Tibial nerve (tissue), 4 donors: ENCODE results near the gene NMNAT3. TPM values are rescaled to one million over a fixed set of nuclear protein-coding genes. Genes with fewer than 3 reads are reported as not detected.
"Not testable (repeated sequence)": the region's sequence is repeated elsewhere in the genome, so short reads cannot be mapped to it uniquely, and the experiment has no call there.

Source experiments
- DNase-seq, 2 donors: peaks; one replicate each; pipeline ENCODE4 v3.0.0-alpha.2; 2019; ENCODE audit warnings: low spot score in 2 of 2
- H3K27ac ChIP-seq, 4 donors: fragments of 200-600 bp; sonication (generic) in 3 of 4; one replicate each; pipeline ENCODE4 v1.5.1; 2017 to 2019; ENCODE audit warnings: mild to moderate bottlenecking in 1 of 4
- H3K27me3 ChIP-seq, 2 donors: fragments of 200-600 bp; sonication (generic) in 1 of 2; one replicate each; pipeline versions ENCODE4 v1.5.1 to v1.6.0; 2017 to 2019
- H3K36me3 ChIP-seq, 3 donors: fragments of 200-600 bp; sonication (generic); one replicate each; pipeline ENCODE4 v1.5.1; 2018 to 2019
- H3K4me1 ChIP-seq, 4 donors: fragments of 200-600 bp; sonication (generic) in 3 of 4; one replicate each; pipeline ENCODE4 v1.5.1; 2017 to 2019
- H3K4me3 ChIP-seq, 4 donors: fragments of 200-600 bp; sonication (generic) in 3 of 4; one replicate each; pipeline ENCODE4 v1.5.1; 2017 to 2019; ENCODE audit warnings: mild to moderate bottlenecking in 1 of 4, moderate library complexity in 1 of 4
- H3K9me3 ChIP-seq, 4 donors: fragments of 200-600 bp; sonication (generic) in 3 of 4; one replicate each; pipeline ENCODE4 v1.5.1; 2017 to 2019
- CTCF ChIP-seq, 5 experiments: fragments of 200-600 bp in 3 of 5; fragments of 450-650 bp in 2 of 5; sonication (generic) in 3 of 5; IDR thresholded peaks; one replicate each; pipeline ENCODE4 v1.5.1; 2016 to 2019; ENCODE audit warnings: antibody characterized with exemption in 5 of 5, mild to moderate bottlenecking in 3 of 5, moderate library complexity in 2 of 5
- EP300 ChIP-seq, 2 donors: sonication (generic); formaldehyde crosslinking; IDR thresholded peaks; one replicate each; pipeline ENCODE4 v1.6.1; 2017; ENCODE audit warnings: antibody characterized with exemption in 2 of 2, mild to moderate bottlenecking in 1 of 2
- POLR2A ChIP-seq, 2 donors: fragments of 450-650 bp; IDR thresholded peaks; one replicate each; pipeline ENCODE4 v1.6.1; 2017; ENCODE audit warnings: antibody characterized with exemption in 2 of 2, mild to moderate bottlenecking in 2 of 2, moderate library complexity in 2 of 2
- WGBS, 2 donors: methylation state at CpG; one replicate each; pipeline ENCODE4 v1.1.5; 2018; 5-methylcytosine and 5-hydroxymethylcytosine counted together
- total RNA-seq, 4 donors: library from RNA; depleted of rRNA; stranded (reverse); fragments of >200 nt; gene quantifications; one replicate each; pipeline ENCODE4 v1.1.0, GENCODE V29; 2016

Gene NMNAT3
- total RNA-seq, 4 donors from 2014 or later = 11.0 to 19.4 (median 12.1) TPM

- DNase-seq = no peak
- Histone ChIP-seq H3K36me3 (no peaks in the 10 kb centered on the region), H3K27ac (no peak overlapping the region), H3K4me3 (no peak overlapping the region), H3K9me3 (no peaks in the 10 kb centered on the region), H3K4me1 (no peaks in the 10 kb centered on the region), H3K27me3 (no peaks in the 10 kb centered on the region)
- TF ChIP-seq CTCF (IDR thresholded peaks at IDR 0.05) = no peak
- TF ChIP-seq EP300 (IDR thresholded peaks at IDR 0.05) = no peak
- no peak for TF ChIP-seq POLR2A (IDR thresholded peaks at IDR 0.05)
- WGBS, 2 donors = 84 to 87% methylated on average over 4 of the region's 4 CpGs
Measured at GRCh38 chr3:139588450-139588849, 89.3 kb downstream of the NMNAT3 start.

GRCh38 chr3:139587797-139588196 is 90.0 kb downstream of the NMNAT3 start:
- no peak for DNase-seq
- H3K27ac ChIP-seq = no peak overlapping the region
- no peaks in the 10 kb centered on the region for H3K9me3 ChIP-seq
- TF ChIP-seq POLR2A (IDR thresholded peaks at IDR 0.05) = no peak
- TF ChIP-seq EP300 (IDR thresholded peaks at IDR 0.05) = no peak
- no peak for TF ChIP-seq CTCF (IDR thresholded peaks at IDR 0.05)
- H3K4me1 ChIP-seq = no peaks in the 10 kb centered on the region
- no peaks in the 10 kb centered on the region for H3K27me3 ChIP-seq
- H3K36me3 ChIP-seq = no peaks in the 10 kb centered on the region
- H3K4me3 ChIP-seq = no peak overlapping the region

GRCh38 chr3:139586420-139587017 is 91.3 kb downstream of the NMNAT3 start:
- H3K27ac ChIP-seq = no peak overlapping the region
- no peaks in the 10 kb centered on the region for H3K4me1 ChIP-seq
- H3K4me3 ChIP-seq = no peak overlapping the region
- no peaks in the 10 kb centered on the region for H3K27me3 ChIP-seq
- H3K9me3 ChIP-seq = no peaks in the 10 kb centered on the region
- WGBS, 2 donors = 53 to 58% methylated on average over 1 of the region's 1 CpG
- no peaks in the 10 kb centered on the region for H3K36me3 ChIP-seq
- DNase-seq = no peak
- no peak for TF ChIP-seq EP300 (IDR thresholded peaks at IDR 0.05)
- no peak for TF ChIP-seq POLR2A (IDR thresholded peaks at IDR 0.05)
- no peak for TF ChIP-seq CTCF (IDR thresholded peaks at IDR 0.05)

- no peaks in the 10 kb centered on the region for H3K4me1 ChIP-seq
- 59 to 71% methylated on average over 4 of the region's 4 CpGs for WGBS, 2 donors
Measured at GRCh38 chr3:139585820-139586219, 92.0 kb downstream of the NMNAT3 start.

GRCh38 chr3:139583651-139584050 is 94.1 kb downstream of the NMNAT3 start:
- not testable (repeated sequence) for H3K4me1 ChIP-seq, H3K9me3 ChIP-seq, H3K27me3 ChIP-seq, H3K4me3 ChIP-seq, DNase-seq, H3K27ac ChIP-seq
- peaks cover 0 to 14% (median 0%) of the 10 kb centered on the region in 3 donors for H3K36me3 ChIP-seq
- WGBS, 2 donors = 95 to 96% methylated on average over 12 of the region's 12 CpGs

More at GRCh38 chr3:139585820-139586219, 92.0 kb downstream of the NMNAT3 start:
- Histone ChIP-seq H3K36me3 (no peaks in the 10 kb centered on the region), H3K9me3 (no peaks in the 10 kb centered on the region), H3K27me3 (no peaks in the 10 kb centered on the region), H3K27ac (no peak overlapping the region), H3K4me3 (no peak overlapping the region)
- TF ChIP-seq CTCF (IDR thresholded peaks at IDR 0.05) = no peak
- TF ChIP-seq EP300 (IDR thresholded peaks at IDR 0.05) = no peak
- TF ChIP-seq POLR2A (IDR thresholded peaks at IDR 0.05) = no peak
- DNase-seq = no peak

GRCh38 chr3:139578783-139579182 is 99.0 kb downstream of the NMNAT3 start:
- Histone ChIP-seq H3K9me3 (no peaks in the 10 kb centered on the region), H3K4me3 (no peak overlapping the region), H3K27ac (no peak overlapping the region), H3K4me1 (peaks cover 0 to 5% (median under 1%) of the 10 kb centered on the region in 4 donors), H3K36me3 (peaks cover 0 to 36% (median 0%) of the 10 kb centered on the region in 3 donors), H3K27me3 (no peaks in the 10 kb centered on the region)
- no peak for DNase-seq
- no peak for TF ChIP-seq EP300 (IDR thresholded peaks at IDR 0.05)
- 89 to 93% methylated on average over 7 of the region's 7 CpGs for WGBS, 2 donors
